ENCODE measurements around the gene MGP.

The MGP gene

GRCh38 chr12:14873440-14874185 lies 12.0 kb downstream of the MGP start:
- no peak for DNase-seq (ENCODE audit: low read depth in 1 of 2, low spot score in 1 of 2)
- no peak for TF ChIP-seq JUND (IDR thresholded peaks at IDR 0.05; ENCODE audit: low read depth)
- in situ Hi-C loops (cut with HindIII; ENCODE audit: low pct_unique_long_range_greater_than_20kb, low sequenced_read_pairs): no loop called here

- in situ Hi-C loops (cut with HindIII; ENCODE audit: low pct_unique_long_range_greater_than_20kb, low sequenced_read_pairs): no loop called here
- no peak for DNase-seq (ENCODE audit: low read depth in 1 of 2, low spot score in 1 of 2)
- TF ChIP-seq JUND (IDR thresholded peaks at IDR 0.05; ENCODE audit: low read depth): no peak
These were observed 13.8 kb downstream of the MGP start for GRCh38 chr12:14871886-14872285.

- DNase-seq (ENCODE audit: low read depth in 1 of 2, low spot score in 1 of 2): no peak
- no peak for TF ChIP-seq JUND (IDR thresholded peaks at IDR 0.05; ENCODE audit: low read depth)
- in situ Hi-C loops (cut with HindIII; ENCODE audit: low pct_unique_long_range_greater_than_20kb, low sequenced_read_pairs): no loop called here
These were observed 14.4 kb downstream of the MGP start for GRCh38 chr12:14871247-14871646.

GRCh38 chr12:14868916-14869506 lies 16.6 kb downstream of the MGP start:
- in situ Hi-C loops (cut with HindIII; ENCODE audit: low pct_unique_long_range_greater_than_20kb, low sequenced_read_pairs): no loop called here
- DNase-seq (ENCODE audit: low read depth in 1 of 2, low spot score in 1 of 2): peak in 1 of 2 experiments; percentile 86
- no peak for TF ChIP-seq JUND (IDR thresholded peaks at IDR 0.05; ENCODE audit: low read depth)

- in situ Hi-C loops (cut with HindIII; ENCODE audit: low pct_unique_long_range_greater_than_20kb, low sequenced_read_pairs): no loop called here
- no peak for DNase-seq (ENCODE audit: low read depth in 1 of 2, low spot score in 1 of 2)
- no peak for TF ChIP-seq JUND (IDR thresholded peaks at IDR 0.05; ENCODE audit: low read depth)
These were observed 25.2 kb downstream of the MGP start for GRCh38 chr12:14860490-14860889.

- no peak for DNase-seq (ENCODE audit: low read depth in 1 of 2, low spot score in 1 of 2)
- in situ Hi-C loops (cut with HindIII; ENCODE audit: low pct_unique_long_range_greater_than_20kb, low sequenced_read_pairs): no loop called here
- TF ChIP-seq JUND (IDR thresholded peaks at IDR 0.05; ENCODE audit: low read depth): no peak
These were observed 27.1 kb downstream of the MGP start for GRCh38 chr12:14858513-14858912.

GRCh38 chr12:14854586-14855183 lies 31.0 kb downstream of the MGP start:
- DNase-seq (ENCODE audit: low read depth in 1 of 2, low spot score in 1 of 2): peak in 1 of 2 experiments; percentile 37
- TF ChIP-seq JUND (IDR thresholded peaks at IDR 0.05; ENCODE audit: low read depth): no peak
- in situ Hi-C loops (cut with HindIII; ENCODE audit: low pct_unique_long_range_greater_than_20kb, low sequenced_read_pairs): no loop called here

GRCh38 chr12:14853961-14854360 lies 31.7 kb downstream of the MGP start:
- in situ Hi-C loops (cut with HindIII; ENCODE audit: low pct_unique_long_range_greater_than_20kb, low sequenced_read_pairs): no loop called here
- peak in 1 of 2 experiments; percentile 48 for DNase-seq (ENCODE audit: low read depth in 1 of 2, low spot score in 1 of 2)
- no peak for TF ChIP-seq JUND (IDR thresholded peaks at IDR 0.05; ENCODE audit: low read depth)

- in situ Hi-C loops (cut with HindIII; ENCODE audit: low pct_unique_long_range_greater_than_20kb, low sequenced_read_pairs): no loop called here
- no peak for DNase-seq (ENCODE audit: low read depth in 1 of 2, low spot score in 1 of 2)
These were observed 32.8 kb downstream of the MGP start for GRCh38 chr12:14852880-14853279.

GRCh38 chr12:14850929-14851663 lies 34.6 kb downstream of the MGP start:
- TF ChIP-seq JUND (IDR thresholded peaks at IDR 0.05; ENCODE audit: low read depth): no peak
- DNase-seq (ENCODE audit: low read depth in 1 of 2, low spot score in 1 of 2): no peak
- in situ Hi-C loops (cut with HindIII; ENCODE audit: low pct_unique_long_range_greater_than_20kb, low sequenced_read_pairs): no loop called here

More at GRCh38 chr12:14852880-14853279, 32.8 kb downstream of the MGP start:
- no peak for TF ChIP-seq JUND (IDR thresholded peaks at IDR 0.05; ENCODE audit: low read depth)

- DNase-seq (ENCODE audit: low read depth in 1 of 2, low spot score in 1 of 2): no peak
- TF ChIP-seq JUND (IDR thresholded peaks at IDR 0.05; ENCODE audit: low read depth): no peak
- in situ Hi-C loops (cut with HindIII; ENCODE audit: low pct_unique_long_range_greater_than_20kb, low sequenced_read_pairs): no loop called here
These were observed 36.0 kb downstream of the MGP start for GRCh38 chr12:14849661-14850060.

GRCh38 chr12:14846876-14847580 lies 38.6 kb downstream of the MGP start:
- TF ChIP-seq JUND (IDR thresholded peaks at IDR 0.05; ENCODE audit: low read depth): no peak
- in situ Hi-C loops (cut with HindIII; ENCODE audit: low pct_unique_long_range_greater_than_20kb, low sequenced_read_pairs): no loop called here

More at GRCh38 chr12:14846876-14847580, 38.6 kb downstream of the MGP start:
- DNase-seq (ENCODE audit: low read depth in 1 of 2, low spot score in 1 of 2): peak in 1 of 2 experiments; percentile 41

Data from T47D (cell line).